Lung (tissue), 12 donors: ENCODE measurements around the gene PCDH12. TPM values are rescaled to one million over a fixed set of nuclear protein-coding genes. Genes with fewer than 3 reads are reported as not detected.
A peak's percentile ranks its signal among the peaks of the same experiment; 100 is the strongest.

Experiments used
- ATAC-seq: fragments of 200-7000 bp; cut with Tn5 transposase; one replicate; pipeline ENCODE4 v1.9.1; 2020; ENCODE audit warnings: moderate number of reproducible peaks; ENCODE audit not compliant: insufficient read depth, low FRiP score
- DNase-seq, 3 donors: peaks; one replicate each; pipeline ENCODE4 v3.0.0-alpha.2; 2013 to 2017
- H3K27ac ChIP-seq, 2 donors: one replicate each; pipeline ENCODE4 v1.5.1; 2013; ENCODE audit warnings: mild to moderate bottlenecking in 2 of 2, moderate library complexity in 2 of 2, control low read depth in 1 of 2, inconsistent platforms in 1 of 2, low read depth in 1 of 2, low read length in 1 of 2
- H3K27me3 ChIP-seq, 3 donors: one replicate each; pipeline ENCODE4 v1.5.1; 2013; ENCODE audit warnings: low read length in 2 of 3; ENCODE audit not compliant: control insufficient read depth in 3 of 3, insufficient read depth in 3 of 3
- H3K36me3 ChIP-seq, 4 donors: one replicate each; pipeline ENCODE4 v1.5.1; 2013; ENCODE audit warnings: low read length in 4 of 4, mild to moderate bottlenecking in 1 of 4, moderate library complexity in 1 of 4; ENCODE audit not compliant: control insufficient read depth in 4 of 4, insufficient read depth in 4 of 4
- H3K4me1 ChIP-seq, 5 donors: one replicate each; pipeline ENCODE4 v1.5.1; 2013; ENCODE audit warnings: low read length in 5 of 5, mild to moderate bottlenecking in 2 of 5, moderate library complexity in 1 of 5; ENCODE audit not compliant: control insufficient read depth in 5 of 5, insufficient read depth in 5 of 5
- H3K4me3 ChIP-seq: one replicate; pipeline ENCODE4 v1.5.1; 2013; ENCODE audit warnings: mild to moderate bottlenecking, control low read depth, moderate library complexity
- H3K9ac ChIP-seq, 2 donors: one replicate each; pipeline ENCODE4 v1.5.1; 2013; ENCODE audit warnings: low read length in 2 of 2, control low read depth in 1 of 2; ENCODE audit not compliant: insufficient read depth in 1 of 2
- H3K9me3 ChIP-seq, 4 donors: one replicate each; pipeline ENCODE4 v1.5.1; 2013; ENCODE audit warnings: low read length in 3 of 4, mild to moderate bottlenecking in 1 of 4, moderate library complexity in 1 of 4; ENCODE audit not compliant: control insufficient read depth in 4 of 4, insufficient read depth in 3 of 4
- CTCF ChIP-seq: IDR thresholded peaks from 2 replicates; pipeline ENCODE4 v1.5.1; 2012; ENCODE audit warnings: mild to moderate bottlenecking; ENCODE audit errors: control extremely low read depth, extremely low read depth
- WGBS, 2 donors: extraction: QIAGEN DNeasy Blood & Tissue Kit; methylation state at CpG; one replicate each; pipeline ENCODE4 v1.1.7; 2013; 5-methylcytosine and 5-hydroxymethylcytosine counted together
- polyA plus RNA-seq, 2 donors: library from polyadenylated mRNA; stranded (reverse); fragments of 200-250 nt; gene quantifications; one replicate each; pipeline ENCODE4 v1.2.1, GENCODE V29; 2013
- total RNA-seq, 2 donors: library from RNA; depleted of rRNA in 1 of 2; stranded (reverse); fragments of >200 nt in 1 of 2; gene quantifications; one replicate each; pipeline ENCODE4 v1.2.1, GENCODE V29; 2014 to 2021
- donor health status: control.
- donor health status: control.
- donor health status: Bipolar disorder and iron deficiency.
- donor health status: healthy.
- donor health status: DM: yes; HTN: yes; CAD: no.

The PCDH12 gene
- total and polyA plus RNA-seq, 4 donors = 3.9 to 34.2 (median 11.3) TPM

DNA sequence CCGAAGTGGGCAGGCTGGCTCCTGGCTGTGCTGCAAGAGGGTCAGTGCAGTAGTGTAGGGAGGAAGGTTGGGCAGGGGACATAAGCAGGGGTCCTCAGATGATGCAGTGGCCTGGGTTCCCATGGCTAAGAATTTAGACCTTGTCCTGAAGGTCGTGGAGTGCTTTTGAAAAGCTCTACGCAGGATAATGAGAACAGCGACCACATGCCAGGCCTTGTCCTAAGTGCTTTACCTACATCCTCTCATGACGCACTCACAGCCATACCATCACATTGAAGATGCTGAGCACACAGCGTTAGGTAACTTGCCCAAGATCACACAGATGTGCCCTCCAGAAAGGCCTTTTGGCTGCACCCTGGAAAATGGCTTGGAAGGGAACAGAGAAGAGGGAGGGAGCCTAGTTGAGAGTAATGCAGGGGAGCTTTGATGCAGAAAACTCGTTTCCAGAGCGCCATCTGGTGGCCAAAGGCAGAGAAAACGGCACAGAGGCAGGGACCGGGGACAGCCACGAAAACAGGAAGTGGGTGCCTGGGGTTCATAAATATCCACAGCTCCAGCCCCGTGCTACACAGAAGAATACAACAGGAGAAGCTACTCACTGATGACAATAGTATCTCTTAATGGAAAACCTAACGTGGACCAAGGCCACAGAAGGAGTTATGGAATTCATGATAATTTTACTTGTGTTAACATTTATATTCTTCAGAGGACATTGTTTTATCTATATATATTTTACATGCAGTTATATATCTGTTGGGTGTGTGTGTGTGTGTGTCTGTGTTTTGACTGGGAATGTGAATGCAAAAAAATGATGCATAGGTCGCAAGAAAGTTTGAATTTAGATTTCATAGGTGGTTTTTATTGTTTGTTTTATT lies 2.7 kb upstream of the PCDH12 start:
- Histone ChIP-seq H3K4me1 (peaks cover 0 to 8% (median 6%) of the 10 kb centered on the region in 5 donors), H3K9me3 (no peaks in the 10 kb centered on the region), H3K27ac (peak overlapping the region in 1 of 2 donors; percentile 11), H3K9ac (no peak overlapping the region), H3K27me3 (no peaks in the 10 kb centered on the region), H3K4me3 (no peak overlapping the region), H3K36me3 (no peaks in the 10 kb centered on the region)
- peak; percentile 88 for TF ChIP-seq CTCF
- 26 to 29% methylated on average over 14 of the region's 14 CpGs for WGBS, 2 donors
- DNase-seq = peak; percentile 93 to 95 (median 95)
- ATAC-seq = peak; percentile 78

DNA sequence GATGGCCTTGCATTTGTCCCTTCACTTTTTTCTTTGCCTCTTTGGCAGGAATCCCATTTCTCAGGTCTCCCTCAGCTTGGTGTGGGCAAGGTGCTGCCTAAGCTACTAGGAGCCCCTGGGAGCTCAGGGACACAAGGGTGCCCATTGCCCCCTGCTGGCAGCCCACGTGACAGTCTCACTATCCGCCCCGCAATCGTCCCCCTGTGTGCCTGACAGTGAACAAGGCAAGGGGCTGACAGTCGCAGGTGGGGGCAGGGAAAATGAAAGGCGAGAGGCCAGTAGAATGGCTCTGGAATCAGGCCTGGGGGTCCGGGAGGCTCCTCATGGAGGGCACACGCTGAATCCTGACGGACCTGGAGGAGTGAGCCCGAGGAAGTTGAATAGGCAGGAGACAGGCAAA lies 2.0 kb upstream of the PCDH12 start:
- H3K9ac ChIP-seq = no peak overlapping the region
- H3K27me3 ChIP-seq = no peaks in the 10 kb centered on the region
- no peak for ATAC-seq

GRCh38 chr5:141958546-141959172 lies 657 bp upstream of the PCDH12 start:
- no peaks in the 10 kb centered on the region for H3K27me3 ChIP-seq
- 42 to 45% methylated on average over 8 of the region's 8 CpGs for WGBS, 2 donors
- no peaks in the 10 kb centered on the region for H3K9me3 ChIP-seq
- DNase-seq (peak in 1 of 3 donors; percentile 32), ATAC-seq (peak; percentile 10)
- TF ChIP-seq CTCF = no peak
- no peak overlapping the region for H3K9ac ChIP-seq
- H3K4me3 ChIP-seq = no peak overlapping the region
- no peaks in the 10 kb centered on the region for H3K36me3 ChIP-seq
- peaks cover 0 to 8% (median 6%) of the 10 kb centered on the region in 5 donors for H3K4me1 ChIP-seq
- peak overlapping the region; percentile 26 to 86 for H3K27ac ChIP-seq

More for the DNA sequence above, 2.0 kb upstream of the PCDH12 start:
- Histone ChIP-seq H3K36me3 (no peaks in the 10 kb centered on the region), H3K4me3 (no peak overlapping the region), H3K9me3 (no peaks in the 10 kb centered on the region), H3K4me1 (peaks cover 0 to 8% (median 6%) of the 10 kb centered on the region in 5 donors), H3K27ac (peak overlapping the region in 1 of 2 donors; percentile 11)
- no peak for TF ChIP-seq CTCF
- 58 to 74% methylated on average over 10 of the region's 10 CpGs for WGBS, 2 donors
- no peak for DNase-seq
